ENCODE data around the gene OPRL1.

- TF ChIP-seq REST (IDR thresholded peaks at IDR 0.05; ENCODE audit: insufficient read depth in 1 of 2, low read depth in 2 of 2, low read length in 2 of 2) (no peak), TAF1 (IDR thresholded peaks at IDR 0.05; ENCODE audit: borderline replicate concordance, insufficient read depth, low read length) (no peak), POLR2AphosphoS5 (IDR thresholded peaks at IDR 0.05; ENCODE audit: low read depth, low read length) (no peak)
These were observed 13.2 kb downstream of the OPRL1 start for GRCh38 chr20:64093013-64093503.
